Smooth muscle cell (in vitro differentiated cells): ENCODE data around the gene RAPGEF4. TPM values are rescaled to one million over a fixed set of nuclear protein-coding genes. Genes with fewer than 3 reads are reported as not detected.

Experiments used
- DNase-seq: peaks from one replicate; lab custom pipeline; 2025; ENCODE audit not compliant: unreplicated experiment; lab: John Stamatoyannopoulos, UW
- H2AFZ ChIP-seq: fragments of 200-600 bp; sonication (generic); 2 replicates; pipeline ENCODE4 v1.6.0; 2016; ENCODE audit warnings: antibody characterized with exemption, low read depth, mild to moderate bottlenecking
- H3F3A ChIP-seq: fragments of 200-600 bp; sonication (generic); 2 replicates; pipeline ENCODE4 v1.6.0; 2017; ENCODE audit warnings: antibody characterized with exemption, low read depth
- H3K27ac ChIP-seq: fragments of 200-600 bp; sonication (generic); 2 replicates; pipeline ENCODE4 v1.5.1; 2016; ENCODE audit warnings: low read depth, mild to moderate bottlenecking
- H3K27me3 ChIP-seq: fragments of 200-600 bp; sonication (generic); 2 replicates; pipeline ENCODE4 v1.6.1; 2016; ENCODE audit warnings: low read depth, mild to moderate bottlenecking
- H3K36me3 ChIP-seq: fragments of 200-600 bp; sonication (generic); 2 replicates; pipeline ENCODE4 v1.5.1; 2016; ENCODE audit warnings: low read depth
- H3K4me1 ChIP-seq: fragments of 200-600 bp; sonication (generic); 2 replicates; pipeline ENCODE4 v1.5.1; 2016; ENCODE audit warnings: low read depth
- H3K4me2 ChIP-seq: fragments of 200-600 bp; sonication (generic); 2 replicates; pipeline ENCODE4 v1.6.0; 2016; ENCODE audit warnings: mild to moderate bottlenecking
- H3K4me3 ChIP-seq: fragments of 200-600 bp; sonication (generic); 2 replicates; pipeline ENCODE4 v1.5.1; 2016; ENCODE audit warnings: mild to moderate bottlenecking
- H3K79me2 ChIP-seq: fragments of 200-600 bp; sonication (generic); 2 replicates; pipeline ENCODE4 v1.6.0; 2016; ENCODE audit warnings: low read depth, mild to moderate bottlenecking
- H3K9ac ChIP-seq: fragments of 200-600 bp; sonication (generic); 2 replicates; pipeline ENCODE4 v1.6.0; 2016; ENCODE audit warnings: low read depth
- H3K9me3 ChIP-seq: fragments of 200-600 bp; sonication (generic); replicated peaks from 2 replicates; pipeline ENCODE4 v1.5.1; 2016; ENCODE audit warnings: low read depth
- H4K20me1 ChIP-seq: fragments of 200-600 bp; sonication (generic); 2 replicates; pipeline ENCODE4 v1.6.0; 2016; ENCODE audit warnings: low read depth
- CTCF ChIP-seq: fragments of 200-600 bp; sonication (generic); IDR thresholded peaks from 2 replicates; pipeline ENCODE4 v1.5.1; 2017; ENCODE audit warnings: borderline replicate concordance, mild to moderate bottlenecking, antibody characterized with exemption; ENCODE audit not compliant: insufficient read depth, poor library complexity, severe bottlenecking
- WGBS: methylation state at CpG from one replicate; pipeline ENCODE4 v1.1.7; 2016; ENCODE audit warnings: low lambda C conversion rate; 5-methylcytosine and 5-hydroxymethylcytosine counted together
- polyA plus RNA-seq: library from polyadenylated mRNA; unstranded; fragments of >200 nt; fragmentation: Nextera tagmentation; extraction: Ambion mirVana; gene quantifications from 2 replicates; pipeline ENCODE4 v1.2.1, GENCODE V29; 2016
- total RNA-seq: library from RNA; depleted of rRNA; stranded (reverse); fragments of >200 nt; gene quantifications from 2 replicates; pipeline ENCODE4 v1.2.3, GENCODE V29; 2014

The RAPGEF4 gene
- total and polyA plus RNA-seq, 2 experiments from 2014 or later: 0.35 to 2.7 TPM

- Histone ChIP-seq H4K20me1 (no peaks in the 10 kb centered on the region), H3K4me2 (no peak overlapping the region), H3K27ac (no peak overlapping the region), H3K4me3 (no peak overlapping the region), H3K27me3 (peaks cover 34% of the 10 kb centered on the region), H3F3A (no peaks in the 10 kb centered on the region), H3K4me1 (no peaks in the 10 kb centered on the region), H3K9me3 (no peaks in the 10 kb centered on the region), H3K9ac (no peak overlapping the region), H3K79me2 (no peaks in the 10 kb centered on the region), H2AFZ (no peak overlapping the region), H3K36me3 (no peaks in the 10 kb centered on the region)
- WGBS: 63% methylated on average over 11 of the region's 11 CpGs
- peak; percentile 47 for TF ChIP-seq CTCF
- DNase-seq: no peak
These were observed 31.3 kb upstream of the RAPGEF4 start for GRCh38 chr2:172704072-172704936.

- no peak overlapping the region for H2AFZ ChIP-seq
- no peaks in the 10 kb centered on the region for H4K20me1 ChIP-seq
- TF ChIP-seq CTCF: no peak
- H3K4me3 ChIP-seq: no peak overlapping the region
- no peaks in the 10 kb centered on the region for H3K9me3 ChIP-seq
- DNase-seq: no peak
- 67% methylated on average over 2 of the region's 2 CpGs for WGBS
- no peaks in the 10 kb centered on the region for H3K4me1 ChIP-seq
- no peak overlapping the region for H3K9ac ChIP-seq
- no peak overlapping the region for H3K27ac ChIP-seq
- no peaks in the 10 kb centered on the region for H3K79me2 ChIP-seq
- H3K4me2 ChIP-seq: no peak overlapping the region
- no peaks in the 10 kb centered on the region for H3K36me3 ChIP-seq
- peaks cover 35% of the 10 kb centered on the region for H3K27me3 ChIP-seq
- no peaks in the 10 kb centered on the region for H3F3A ChIP-seq
These were observed 30.3 kb upstream of the RAPGEF4 start for GRCh38 chr2:172705352-172705751.

DNA sequence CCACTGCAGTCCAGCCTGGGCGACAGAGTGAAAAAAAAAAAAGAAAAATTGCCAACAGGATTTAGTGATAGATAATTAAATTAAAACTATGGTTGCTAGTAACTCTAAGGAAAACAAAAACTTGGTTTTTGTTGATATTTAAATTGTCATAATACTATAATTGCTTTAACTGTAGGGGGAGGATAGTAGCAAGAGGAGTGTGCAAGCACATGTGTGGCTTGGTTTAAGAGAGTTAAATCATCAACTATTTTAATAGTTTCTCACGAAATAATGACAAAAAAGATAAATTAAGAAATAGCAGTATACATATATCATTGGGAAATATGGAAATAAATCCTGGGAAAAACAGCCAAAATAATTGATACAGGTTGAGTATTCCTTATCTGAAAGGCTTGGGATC is 27.4 kb upstream of the RAPGEF4 start:
- H4K20me1 ChIP-seq: no peaks in the 10 kb centered on the region
- TF ChIP-seq CTCF: no peak

More for the DNA sequence above, 27.4 kb upstream of the RAPGEF4 start:
- Histone ChIP-seq H3K27ac (no peak overlapping the region), H3K4me1 (no peaks in the 10 kb centered on the region), H3K4me2 (no peak overlapping the region), H3K9ac (no peak overlapping the region), H3K4me3 (no peak overlapping the region), H2AFZ (no peak overlapping the region), H3F3A (no peaks in the 10 kb centered on the region), H3K27me3 (peaks cover 35% of the 10 kb centered on the region), H3K9me3 (no peaks in the 10 kb centered on the region), H3K79me2 (no peaks in the 10 kb centered on the region), H3K36me3 (no peaks in the 10 kb centered on the region)
- WGBS: 74% methylated on average over 2 of the region's 2 CpGs
- DNase-seq: no peak
